ENCODE data around the gene NBEA.

- TF ChIP-seq CTCF (IDR thresholded peaks at IDR 0.05) (no peak), EHMT2 (IDR thresholded peaks at IDR 0.05; ENCODE audit: low read depth) (no peak)
Measured at GRCh38 chr13:35479038-35479492, 537.0 kb downstream of the NBEA start.

Measured in A549 (cell line).